Measurements from ENCODE around the gene USP46.
A peak's percentile ranks its signal among the peaks of the same experiment; 100 is the strongest.

The USP46 gene

DNA sequence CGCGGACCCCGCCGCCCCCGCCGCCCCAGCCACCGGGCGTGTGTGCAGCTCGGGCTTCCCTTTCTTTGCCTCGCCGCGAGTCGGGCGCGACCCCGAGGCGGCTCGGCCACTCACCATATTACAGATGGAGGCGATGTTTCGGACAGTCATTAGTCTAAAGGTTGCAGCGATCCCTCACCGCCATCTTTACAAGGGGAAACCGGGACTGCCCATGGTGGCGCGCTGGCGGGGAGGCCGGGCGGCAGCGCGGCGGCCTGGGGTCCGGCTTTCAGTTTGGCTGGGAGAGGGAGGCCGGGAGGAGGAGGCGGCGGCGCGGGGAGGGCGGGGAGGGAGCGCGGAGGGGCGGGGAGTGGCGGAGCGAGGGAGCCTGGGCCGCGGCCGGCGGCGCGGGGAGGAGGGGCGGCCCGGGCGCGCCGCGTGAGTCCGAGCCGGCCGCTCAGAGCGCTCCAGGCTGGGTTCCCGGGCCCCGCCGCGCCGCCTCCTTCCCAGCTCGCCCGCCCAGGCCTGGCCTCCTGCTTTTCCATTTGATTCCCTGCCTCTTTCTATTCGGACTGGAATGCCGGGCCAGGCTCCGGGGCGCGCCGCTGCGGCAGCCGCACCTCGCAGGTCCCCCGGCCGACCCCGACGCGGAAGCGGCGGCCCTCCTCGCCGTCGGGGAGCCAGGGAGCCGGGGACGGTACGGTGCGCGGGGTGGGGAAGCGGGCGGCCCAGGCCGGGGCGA, at the start of gene USP46:
TSS of gene USP46 (minus strand) at position 301 of the 721 bp plus-strand sequence. CDS start at position 150, 151 bp downstream.
- DNase-seq = peak; percentile 50

DNA sequence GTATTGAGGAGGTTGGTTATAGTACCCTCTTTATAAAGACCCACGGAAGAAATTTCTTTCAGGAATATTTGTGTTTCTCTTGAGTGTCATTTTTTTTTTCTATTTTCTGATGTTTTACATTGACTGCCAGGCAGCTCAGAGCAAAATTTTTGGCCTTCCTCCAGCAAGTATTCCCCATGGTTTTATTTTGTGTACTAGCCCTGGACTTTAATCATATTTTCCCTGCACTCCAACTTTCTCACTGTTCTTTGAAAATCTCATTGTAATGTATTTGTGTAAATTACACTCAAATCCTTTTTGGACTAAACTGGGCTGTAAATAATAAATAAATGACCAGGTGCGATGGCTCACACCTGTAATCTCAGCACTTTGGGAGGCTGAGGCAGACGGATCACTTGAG, 45.6 kb upstream of the USP46 start:
- no peak for DNase-seq

GRCh38 chr4:52704133-52704532, 45.0 kb upstream of the USP46 start:
- no peak for DNase-seq

GRCh38 chr4:52701207-52701606, 42.1 kb upstream of the USP46 start:
- no peak for DNase-seq

GRCh38 chr4:52694936-52695335, 35.8 kb upstream of the USP46 start:
- no peak for DNase-seq

DNA sequence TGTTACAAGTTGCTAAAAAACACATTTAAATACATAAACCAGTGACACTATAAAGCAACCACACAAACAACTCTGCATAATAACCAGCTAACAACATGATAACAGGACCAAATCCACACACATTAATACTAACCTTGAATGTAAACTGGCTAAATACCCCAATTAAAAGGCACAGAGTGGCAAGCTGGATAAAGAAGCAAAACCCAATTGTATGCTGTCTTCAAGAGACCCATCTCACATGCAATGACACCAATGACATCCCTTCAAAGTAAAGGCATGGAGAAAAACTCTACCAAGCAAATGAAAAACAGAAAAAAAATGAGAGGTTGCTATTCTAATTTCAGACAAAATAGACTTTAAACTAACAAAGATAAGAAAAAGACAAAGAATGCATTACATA, 34.4 kb upstream of the USP46 start:
- DNase-seq = no peak

DNA sequence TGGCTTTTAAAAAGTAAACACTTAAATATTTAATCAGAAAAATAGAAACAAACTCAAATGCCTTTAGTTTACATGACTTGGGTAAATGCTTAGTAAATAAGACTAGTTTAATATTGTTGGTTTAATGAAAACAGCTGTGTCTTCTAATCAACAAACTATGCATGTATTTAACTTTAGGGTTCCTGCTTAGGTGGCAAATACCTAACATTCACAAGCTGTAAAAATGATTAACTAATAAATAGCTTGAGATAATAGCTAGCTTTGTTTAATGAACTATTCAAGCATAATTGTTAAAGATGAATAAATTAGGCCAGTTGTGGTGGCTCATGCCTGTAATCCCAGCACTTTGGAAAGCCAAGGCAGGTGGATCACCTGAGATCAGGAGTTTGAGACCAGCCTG, 30.0 kb upstream of the USP46 start:
- no peak for DNase-seq

DNA sequence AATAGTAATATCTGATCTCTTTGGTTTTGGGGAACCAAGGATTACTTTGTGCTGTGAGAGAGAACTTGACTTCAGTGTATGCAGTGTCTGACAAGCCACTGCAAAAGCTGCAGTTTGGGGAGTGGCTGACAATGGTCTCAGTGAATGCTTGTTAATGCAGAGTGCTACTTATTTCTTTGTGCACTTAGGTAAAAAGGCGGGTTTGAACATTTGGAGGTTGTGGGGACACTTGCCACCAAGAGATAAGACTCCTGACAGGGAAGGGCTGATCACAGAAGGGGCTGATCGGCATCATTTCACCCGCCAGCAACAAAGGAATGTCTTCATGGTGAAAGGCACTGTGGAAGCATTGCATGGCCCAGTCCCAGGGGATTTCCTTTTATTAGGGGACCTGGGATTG, 28.6 kb upstream of the USP46 start:
- DNase-seq = no peak

DNA sequence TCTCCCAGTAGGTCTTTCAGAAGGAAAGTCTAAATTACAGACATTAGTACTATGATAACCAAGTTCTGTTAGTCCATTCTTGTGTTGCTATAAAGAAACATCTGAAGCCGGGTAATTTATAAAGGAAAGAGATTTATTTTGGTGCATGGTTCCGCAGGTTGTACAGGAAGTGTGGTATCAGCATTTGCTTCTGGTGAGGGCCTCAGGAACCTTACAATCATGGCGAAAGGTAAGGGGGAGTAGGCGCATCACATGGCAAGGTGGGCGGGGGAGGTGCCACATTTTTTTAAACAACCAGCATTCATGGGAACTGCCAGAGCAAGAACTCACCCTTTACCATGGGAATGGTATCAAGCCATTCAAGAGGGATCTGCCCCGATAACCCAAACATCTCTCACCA, 26.2 kb upstream of the USP46 start:
- no peak for DNase-seq

DNA sequence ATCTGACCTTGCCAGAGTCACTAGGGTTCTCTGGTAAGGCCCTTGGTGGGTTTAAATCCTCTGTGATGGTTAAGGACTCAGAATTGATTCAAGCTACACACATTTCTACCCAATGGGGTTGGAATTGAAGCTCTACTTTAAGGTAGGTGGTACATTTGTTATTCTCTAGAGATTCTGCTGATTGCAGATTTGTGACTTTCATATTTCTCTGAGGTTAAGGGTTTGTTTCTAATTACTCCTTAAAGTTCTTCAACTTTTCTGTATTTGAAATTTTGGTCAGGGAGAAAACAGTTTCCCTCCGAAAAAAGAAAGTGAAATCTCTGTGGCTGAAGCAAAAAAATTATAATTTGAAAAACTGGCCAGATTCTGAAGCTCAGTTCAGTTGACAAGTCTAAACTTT, 25.8 kb upstream of the USP46 start:
- DNase-seq = no peak

- DNase-seq = no peak
These were observed 21.3 kb upstream of the USP46 start for GRCh38 chr4:52680381-52680780.

GRCh38 chr4:52676536-52676935, 17.4 kb upstream of the USP46 start:
- no peak for DNase-seq

GRCh38 chr4:52675111-52675510, 16.0 kb upstream of the USP46 start:
- no peak for DNase-seq

GRCh38 chr4:52670739-52671138, 11.6 kb upstream of the USP46 start:
- no peak for DNase-seq

DNA sequence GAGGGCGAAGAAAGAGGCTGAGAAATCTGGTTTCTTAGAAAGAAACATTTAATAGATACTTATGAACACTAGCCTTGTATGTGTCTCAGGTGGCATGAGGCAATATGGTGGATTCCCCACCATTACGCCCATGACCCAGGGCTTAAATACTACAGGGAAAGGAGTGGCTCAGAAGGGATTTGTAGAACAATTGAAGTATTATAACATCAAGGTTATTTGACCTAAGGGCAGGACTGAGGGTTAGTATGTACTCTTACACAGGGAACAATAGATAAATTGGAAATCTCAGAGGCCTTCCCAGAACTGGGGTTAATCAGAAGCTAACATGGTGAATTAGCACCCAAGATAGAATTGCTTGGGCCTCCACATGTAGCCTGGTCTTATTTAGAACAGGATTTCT, 11.0 kb upstream of the USP46 start:
- no peak for DNase-seq

DNA sequence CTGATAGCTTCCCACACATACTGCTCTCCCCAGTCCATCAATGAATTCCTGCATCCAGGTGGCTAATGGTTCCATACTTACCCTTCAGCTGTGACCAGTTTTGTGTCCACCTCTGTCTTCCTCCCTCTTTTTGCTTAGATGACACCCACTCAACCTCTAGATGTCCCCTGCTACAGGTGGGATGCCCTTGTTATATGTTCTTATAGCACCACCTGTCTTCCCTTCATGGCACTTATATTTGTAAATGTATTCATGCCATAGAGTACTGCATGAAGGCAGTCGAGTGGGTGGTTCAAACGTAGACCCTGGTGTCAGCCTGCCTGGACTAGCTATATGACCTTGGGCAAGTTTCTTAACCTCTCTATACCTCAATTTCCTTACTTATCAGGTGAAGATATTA, 6.5 kb upstream of the USP46 start:
- DNase-seq = no peak

- DNase-seq = no peak
These were observed 5.4 kb upstream of the USP46 start for GRCh38 chr4:52664479-52664878.

GRCh38 chr4:52661966-52662690, 3.0 kb upstream of the USP46 start:
- DNase-seq = no peak

GRCh38 chr4:52660643-52661042, 1.5 kb upstream of the USP46 start:
- no peak for DNase-seq

- peak; percentile 30 for DNase-seq
These were observed 691 bp upstream of the USP46 start for GRCh38 chr4:52659722-52660261.

DNA sequence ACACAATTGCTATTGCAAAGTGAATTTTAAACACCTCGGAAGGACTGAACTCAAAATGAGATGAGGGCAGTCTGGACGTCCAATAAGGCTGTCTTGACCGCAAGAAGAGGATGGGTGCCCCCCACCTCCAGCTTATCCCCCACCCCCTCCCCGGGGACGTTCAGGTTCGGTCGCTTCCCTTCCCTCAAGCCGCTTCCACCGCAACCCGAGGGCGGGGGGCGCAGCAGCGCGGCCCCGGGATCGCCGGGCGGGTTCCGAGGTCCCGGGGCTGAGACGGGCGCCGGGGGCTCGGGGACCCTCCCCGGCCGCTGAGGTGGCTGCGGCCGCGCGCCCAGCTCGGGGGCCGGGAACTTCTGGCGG, 480 bp downstream of the USP46 start:
- DNase-seq = no peak

- no peak for DNase-seq
These were observed 1.2 kb downstream of the USP46 start for GRCh38 chr4:52657618-52658501.

GRCh38 chr4:52657292-52657617, 1.8 kb downstream of the USP46 start:
- no peak for DNase-seq

- no peak for DNase-seq
These were observed 3.6 kb downstream of the USP46 start for GRCh38 chr4:52655506-52655905.
